Right forelimb (tissue), 1 donor: ENCODE data around the gene LGMN.
"Not testable (repeated sequence)": the region's sequence is repeated elsewhere in the genome, so short reads cannot be mapped to it uniquely, and the experiment has no call there.

ENCODE experiments used
- DNase-seq: peaks from one replicate; pipeline ENCODE4 v3.0.0-alpha.2; 2018

LGMN gene

DNA sequence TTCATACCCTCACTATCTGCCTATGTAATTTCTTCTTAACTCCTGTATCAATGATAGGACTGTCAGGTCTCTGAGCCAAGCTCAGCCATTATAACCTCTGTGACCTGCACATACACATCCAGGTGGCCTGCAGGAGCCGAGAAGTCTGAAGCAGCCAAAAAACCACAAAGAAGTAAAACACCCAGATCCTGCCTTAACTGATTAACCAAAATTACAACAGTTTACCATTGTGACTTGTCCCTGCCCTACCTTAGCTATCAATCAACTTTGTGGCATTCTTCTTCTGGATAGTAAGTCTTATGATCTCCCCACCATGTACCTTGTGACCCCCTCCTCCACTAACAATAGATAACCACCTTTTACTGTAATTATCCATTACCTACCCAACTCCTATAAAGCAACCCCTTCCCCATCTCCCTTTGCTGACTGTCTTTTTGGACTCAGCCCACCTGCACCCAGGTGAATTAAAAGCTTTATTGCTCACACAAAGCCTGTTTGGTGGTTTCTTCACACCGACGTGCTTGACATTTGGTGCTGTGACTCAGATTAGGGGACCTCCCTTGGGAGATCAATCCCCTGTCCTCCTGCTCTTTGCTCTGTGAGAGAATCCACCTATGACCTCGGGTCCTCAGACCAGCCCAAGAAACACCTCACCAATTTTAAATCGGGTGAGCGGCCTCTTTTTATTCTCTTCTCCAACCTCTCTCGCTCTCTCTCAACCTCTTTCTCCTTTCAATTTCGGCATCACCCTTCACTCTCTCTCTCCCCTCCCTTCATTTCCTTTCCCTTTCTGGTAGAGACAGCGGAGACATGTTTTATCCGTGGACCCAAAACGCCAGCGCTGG, 11.5 kb upstream of the LGMN start:
- no peak for DNase-seq

DNA sequence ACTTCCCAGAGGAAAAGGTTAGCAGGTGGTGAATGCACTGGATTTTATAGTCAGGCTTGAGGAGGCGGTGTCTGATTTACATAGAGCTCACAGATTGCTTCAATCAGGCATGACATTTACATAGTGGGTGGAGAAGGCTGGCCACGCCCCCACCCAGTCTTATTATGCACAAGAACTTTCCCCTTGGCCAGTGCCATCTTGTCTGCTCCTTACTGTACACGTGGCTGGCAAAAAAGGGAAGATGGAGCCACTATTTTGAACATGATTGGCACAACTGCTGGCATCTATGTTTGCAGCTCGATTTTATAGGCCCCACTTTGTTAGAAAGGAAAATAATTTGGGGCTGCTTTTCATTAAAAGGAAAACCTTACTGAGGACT, 10.9 kb upstream of the LGMN start:
- no peak for DNase-seq

DNA sequence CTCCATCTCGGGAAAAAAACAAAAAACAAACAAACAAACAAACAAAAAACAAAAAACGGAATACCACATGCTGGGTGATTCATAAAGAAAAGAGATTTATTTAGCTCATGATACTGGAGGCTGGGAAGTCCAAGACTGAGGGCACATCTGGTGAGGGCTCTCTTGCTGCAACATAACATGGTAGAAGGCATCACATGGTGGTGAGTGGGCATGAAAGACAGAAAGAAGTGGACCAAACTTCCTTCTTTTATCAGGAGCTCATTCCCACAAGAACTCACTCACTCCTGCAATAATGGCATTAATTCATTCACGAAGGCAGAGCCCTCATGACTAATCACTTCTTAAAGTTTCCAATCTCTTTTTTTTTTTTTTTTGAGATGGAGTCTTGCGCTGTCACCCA, 8.0 kb upstream of the LGMN start:
- no peak for DNase-seq

DNA sequence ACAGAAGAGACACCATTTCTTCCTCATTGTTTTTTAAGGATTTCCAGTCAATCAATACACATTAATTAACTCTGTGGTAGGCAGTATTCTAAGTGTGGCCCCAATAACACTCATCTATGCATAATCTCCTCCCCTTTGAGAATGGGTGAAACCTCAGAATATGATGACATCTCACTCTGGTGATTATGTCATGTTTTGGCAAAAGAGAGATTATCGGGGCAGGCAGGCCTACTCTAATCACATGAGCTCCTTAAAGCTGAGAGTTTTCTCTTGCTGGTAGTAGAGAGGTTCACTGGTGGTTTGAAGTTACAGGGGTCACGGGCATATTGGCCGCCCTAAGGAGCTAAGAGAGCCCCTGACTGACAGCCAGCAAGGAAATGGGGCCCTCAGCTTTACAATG, 7.1 kb upstream of the LGMN start:
- DNase-seq = no peak

DNA sequence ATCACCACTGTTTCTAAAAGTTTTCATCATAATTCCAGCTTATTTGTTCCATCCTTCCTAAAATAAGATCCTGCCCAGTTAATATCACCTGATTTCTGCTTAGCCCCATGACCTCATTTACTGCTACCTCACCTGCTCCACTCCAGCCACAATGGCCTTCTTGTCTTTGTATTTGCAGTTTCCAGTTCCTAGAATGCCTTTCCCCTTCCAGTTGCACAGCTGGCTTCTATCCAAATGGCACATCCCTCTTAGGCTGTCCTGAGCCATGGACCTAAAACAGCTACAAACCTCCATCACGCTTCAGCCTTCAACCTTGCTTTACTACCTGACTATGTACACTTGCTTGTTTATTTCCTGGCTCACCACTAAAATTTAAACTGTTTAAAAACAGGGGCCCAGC, 6.5 kb upstream of the LGMN start:
- DNase-seq = no peak

DNA sequence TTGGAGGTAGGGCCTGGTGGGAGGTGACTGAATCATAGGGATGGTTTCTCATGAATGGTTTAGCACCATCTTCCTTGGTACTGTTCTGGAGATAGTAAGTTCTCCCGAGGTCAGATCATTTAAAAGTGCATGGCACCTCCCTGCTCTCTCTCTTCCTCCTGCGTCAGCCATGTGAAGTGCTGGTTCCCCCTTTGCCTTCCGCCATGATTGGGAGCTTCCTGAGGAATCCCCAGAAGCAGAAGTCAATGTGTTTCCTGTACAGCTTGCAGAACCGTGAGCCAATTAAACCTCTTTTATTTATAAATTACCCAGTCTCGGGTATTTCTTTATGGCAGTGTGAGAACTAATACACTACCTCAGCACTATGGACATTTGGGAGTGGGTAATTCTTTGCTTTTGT, 4.8 kb upstream of the LGMN start:
- DNase-seq = no peak

DNA sequence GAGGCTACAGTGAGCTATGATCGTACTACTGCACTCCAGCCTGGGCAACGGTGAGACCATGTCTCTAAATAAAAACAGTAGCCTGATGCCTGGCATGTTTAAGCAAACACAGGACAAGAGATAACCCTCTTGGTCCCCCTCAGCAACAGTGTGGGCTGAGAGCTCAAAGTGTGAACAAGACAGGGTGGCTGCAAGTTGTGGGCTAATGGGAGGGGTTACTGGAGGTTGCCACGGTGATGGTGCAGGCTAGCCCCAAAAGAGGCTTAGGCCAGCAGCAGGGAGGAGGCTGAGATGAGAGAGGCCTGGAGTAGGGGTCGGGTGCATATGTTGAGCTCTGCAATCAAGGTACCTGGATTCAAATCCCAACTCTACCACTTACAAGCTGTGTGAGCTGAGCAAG, 3.4 kb upstream of the LGMN start:
- DNase-seq = no peak

DNA sequence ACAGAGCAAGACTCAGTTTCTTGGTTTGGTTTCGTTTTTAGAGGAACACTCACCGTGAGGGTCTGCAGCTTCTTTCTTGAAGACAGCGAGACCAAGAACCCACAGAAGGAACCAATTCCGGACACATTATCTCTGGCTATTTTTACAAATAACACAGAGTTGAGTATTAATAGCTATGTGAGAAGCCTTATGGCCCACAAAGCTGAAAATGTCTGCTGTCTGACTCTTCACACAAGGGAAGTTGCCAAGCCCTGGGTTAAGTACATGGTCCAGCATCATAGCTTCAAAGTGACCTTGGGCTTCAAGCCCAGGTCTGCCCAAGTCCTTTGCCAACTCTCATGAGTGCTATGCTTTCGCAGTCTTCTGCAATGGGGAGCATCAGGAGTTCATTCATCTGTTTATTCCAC, 2.6 kb upstream of the LGMN start:
- no peak for DNase-seq

DNA sequence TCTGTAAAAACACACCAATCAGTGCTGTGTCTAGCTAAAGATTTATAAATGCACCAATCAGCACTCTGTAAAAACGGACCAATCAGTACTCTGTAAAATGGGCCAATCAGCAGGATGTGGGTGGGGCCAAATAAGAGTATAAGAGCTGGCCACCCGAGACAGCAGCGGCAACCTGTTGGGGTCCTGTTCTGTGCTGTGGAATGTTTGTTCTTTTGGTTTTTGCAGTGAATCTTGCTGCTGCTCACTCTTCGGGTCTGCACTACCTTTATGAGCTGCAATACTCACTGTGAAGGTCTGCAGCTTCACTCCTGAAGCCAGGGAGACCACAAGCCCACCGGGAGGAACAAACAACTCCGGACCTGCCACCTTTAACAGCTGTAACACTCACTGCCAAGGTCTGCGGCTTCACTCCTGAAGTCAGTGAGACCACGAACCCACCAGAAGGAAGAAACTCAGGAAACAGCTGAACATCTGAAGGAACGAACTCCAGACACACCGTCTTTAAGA, 1.8 kb upstream of the LGMN start:
- DNase-seq = not testable (repeated sequence)

DNA sequence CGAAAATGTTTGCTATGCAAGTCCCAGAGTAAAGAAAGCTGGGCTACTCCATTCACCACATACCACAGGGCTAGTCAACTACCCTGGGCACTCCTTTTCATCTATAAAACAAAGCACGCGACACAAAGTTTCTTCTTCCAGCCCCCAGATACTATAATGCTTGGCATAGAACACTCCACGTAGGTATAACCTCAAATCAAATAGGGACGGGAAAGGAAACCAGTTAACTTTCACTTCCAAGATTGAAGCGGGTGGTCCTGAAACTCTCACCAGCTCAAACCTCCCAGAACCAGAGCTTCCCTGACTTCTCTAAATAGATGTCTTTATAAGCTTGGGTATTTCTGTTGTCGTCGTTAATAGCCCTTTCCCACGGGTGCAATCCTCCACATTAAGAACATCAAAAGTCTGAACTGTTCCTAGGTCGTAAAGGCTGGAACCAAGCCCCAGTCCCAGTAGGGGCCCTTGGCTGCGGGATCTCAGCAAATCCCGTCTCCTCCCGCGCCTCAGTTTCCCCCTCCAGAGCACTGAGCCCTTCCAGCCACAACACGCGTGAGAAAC, 647 bp downstream of the LGMN start:
- DNase-seq = no peak

DNA sequence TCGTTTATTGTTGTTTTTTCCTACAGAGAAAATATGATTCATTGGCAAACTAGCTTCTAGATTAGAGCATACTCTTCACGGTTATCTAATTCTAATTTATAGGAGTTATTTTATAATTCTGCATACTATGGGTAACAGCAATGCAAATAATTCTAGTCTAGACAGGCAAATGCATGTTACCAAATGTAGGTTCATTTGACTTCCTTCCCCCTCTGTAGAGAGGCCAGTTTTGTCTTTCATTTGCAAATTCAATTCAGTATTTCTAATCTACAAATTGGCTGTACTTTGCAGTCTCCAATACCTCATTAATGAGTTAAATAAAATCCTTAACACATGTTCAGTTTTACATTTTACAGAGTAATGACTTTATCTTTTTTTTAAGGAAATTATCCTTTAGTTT, 4.2 kb downstream of the LGMN start:
- no peak for DNase-seq

DNA sequence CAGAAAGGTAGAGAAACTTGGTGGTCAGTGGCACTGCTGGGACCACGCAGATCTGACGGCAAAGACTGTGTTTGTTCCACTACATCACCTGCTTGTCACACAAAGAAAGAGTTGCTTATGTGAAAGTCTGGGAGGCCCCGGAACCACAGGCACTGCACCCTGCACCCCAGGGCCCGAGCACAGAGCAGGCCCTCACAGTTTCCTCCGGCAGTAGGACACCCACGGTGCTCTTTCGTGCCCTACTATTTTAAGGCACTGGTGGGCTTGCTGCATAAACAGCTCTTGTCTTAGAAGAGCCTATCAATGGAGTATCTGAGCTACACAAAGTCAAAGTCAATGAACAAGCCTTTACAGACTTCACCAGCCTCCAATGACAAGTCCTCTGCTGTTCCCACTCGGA, 8.0 kb downstream of the LGMN start:
- no peak for DNase-seq

DNA sequence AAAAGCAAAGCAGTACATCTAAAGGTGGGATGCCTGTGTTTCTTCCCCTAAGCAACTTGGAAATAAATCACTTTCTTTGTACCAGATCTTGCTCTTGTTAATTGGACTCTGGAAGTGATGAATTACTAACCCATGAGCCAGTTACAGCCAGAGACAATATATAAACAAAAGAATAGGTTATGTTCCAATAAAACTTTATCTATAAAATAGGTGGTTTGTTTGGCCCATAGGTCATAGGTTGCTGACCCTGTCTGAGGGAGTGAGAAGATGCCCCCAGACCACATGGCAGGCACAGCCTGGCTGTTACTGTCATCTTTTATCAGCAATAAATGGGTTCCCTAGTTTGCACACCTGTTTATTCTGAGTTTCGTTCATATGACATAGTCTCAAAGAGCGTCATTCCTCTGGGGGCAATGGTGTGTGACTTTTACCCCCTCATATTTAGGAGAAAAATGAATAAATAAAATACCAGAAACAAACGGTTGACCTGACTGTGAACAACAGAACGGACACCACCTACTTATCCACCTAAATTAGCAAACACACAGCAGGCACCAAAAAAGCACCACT, 10.7 kb downstream of the LGMN start:
- DNase-seq = no peak

DNA sequence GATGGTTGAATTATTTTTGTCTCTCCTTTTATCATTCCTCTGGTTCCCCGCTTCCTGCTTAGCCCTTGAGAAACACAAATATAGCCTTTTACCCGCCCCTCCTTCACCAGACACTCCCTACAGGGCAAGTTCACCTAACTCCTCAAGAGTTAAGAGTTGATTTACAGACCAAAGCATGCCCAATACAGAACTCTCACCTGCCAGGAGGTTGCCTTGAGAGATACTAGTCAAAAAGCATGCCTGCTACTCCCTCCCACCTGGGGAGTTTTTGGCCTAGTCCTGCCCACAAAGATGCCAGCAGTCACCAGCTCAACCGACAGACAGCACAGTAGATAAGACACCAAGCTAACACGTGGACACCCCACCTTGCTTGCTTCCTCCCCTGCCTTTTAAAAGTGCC, 11.2 kb downstream of the LGMN start:
- DNase-seq = no peak

DNA sequence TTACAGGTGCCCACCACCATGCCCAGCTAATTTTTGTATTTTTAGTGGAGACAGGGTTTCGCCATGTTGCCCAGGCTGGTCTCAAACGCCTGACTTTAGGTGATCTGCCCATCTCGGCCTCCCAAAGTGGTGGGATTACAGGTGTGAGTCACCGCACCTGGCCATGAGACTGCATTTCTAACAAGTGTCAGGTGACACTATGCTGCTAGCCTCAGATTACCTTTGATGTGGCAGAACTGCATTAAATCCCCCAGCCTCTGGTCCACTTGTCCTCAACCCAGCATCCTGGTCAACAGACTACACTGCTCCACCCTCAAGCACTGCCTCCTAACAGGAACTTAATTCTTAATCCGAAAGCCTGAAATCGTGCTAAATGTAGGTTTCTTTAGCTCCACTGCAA, 13.1 kb downstream of the LGMN start:
- DNase-seq = no peak

DNA sequence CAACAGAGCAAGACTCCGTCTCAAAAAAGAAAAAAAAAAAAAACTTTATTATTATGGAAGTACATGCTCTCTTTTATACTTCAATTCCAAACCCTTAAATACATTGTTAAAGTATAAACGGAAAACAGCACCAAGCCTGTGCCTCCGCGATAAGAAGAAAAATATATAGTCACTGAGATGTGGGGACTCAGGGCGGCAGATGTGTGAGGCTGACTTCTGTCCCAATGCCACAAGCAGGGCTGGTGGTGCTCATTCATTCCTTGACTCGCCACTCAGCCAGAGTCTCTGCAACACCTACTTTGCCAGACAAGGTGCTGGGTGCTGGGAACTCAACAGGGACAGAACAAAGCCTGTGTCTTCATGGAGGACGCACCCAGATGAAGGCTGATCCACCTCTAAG, 13.8 kb downstream of the LGMN start:
- DNase-seq = no peak

DNA sequence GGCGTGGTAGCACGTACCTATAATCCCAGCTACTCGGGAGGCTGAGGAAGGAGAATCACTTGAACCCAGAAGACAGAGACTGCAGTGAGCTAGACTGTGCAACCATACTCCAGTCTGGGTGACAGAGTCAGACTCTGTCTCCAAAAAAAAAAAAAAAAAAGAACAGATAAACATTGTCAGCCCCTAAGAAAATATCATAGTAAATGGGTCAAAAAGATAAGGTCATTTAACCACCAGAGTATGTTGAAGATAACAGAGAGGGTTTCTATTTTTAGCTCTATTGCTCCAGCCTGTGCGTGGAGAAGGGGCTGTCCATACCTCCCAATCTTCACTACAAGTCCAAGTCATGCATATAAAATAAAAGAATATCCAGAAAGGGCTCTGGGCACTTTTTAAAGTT, 15.4 kb downstream of the LGMN start:
- DNase-seq = no peak

DNA sequence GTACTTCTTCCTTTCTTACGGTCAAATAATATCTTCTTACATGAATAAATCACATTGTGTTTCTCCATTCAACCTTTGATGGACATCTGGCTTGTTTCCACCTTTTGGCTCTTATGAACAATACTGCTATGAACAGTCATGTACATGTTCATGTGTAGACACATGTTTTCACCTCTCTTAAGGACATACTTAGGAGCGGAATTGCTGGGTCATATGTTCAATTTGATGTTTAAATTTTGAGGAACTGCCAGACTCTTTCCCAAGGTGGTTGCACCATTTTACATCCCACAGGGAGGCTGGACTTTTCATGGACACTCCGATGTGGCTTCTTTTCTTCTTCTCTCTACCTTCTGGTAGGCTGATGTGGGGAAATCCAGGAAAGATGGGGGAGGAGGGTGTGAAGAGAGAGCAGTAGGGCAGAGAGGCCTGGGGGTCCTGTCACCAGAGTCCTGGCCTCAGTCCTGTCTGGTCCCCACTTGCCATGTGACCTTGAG, 16.8 kb downstream of the LGMN start:
- no peak for DNase-seq

DNA sequence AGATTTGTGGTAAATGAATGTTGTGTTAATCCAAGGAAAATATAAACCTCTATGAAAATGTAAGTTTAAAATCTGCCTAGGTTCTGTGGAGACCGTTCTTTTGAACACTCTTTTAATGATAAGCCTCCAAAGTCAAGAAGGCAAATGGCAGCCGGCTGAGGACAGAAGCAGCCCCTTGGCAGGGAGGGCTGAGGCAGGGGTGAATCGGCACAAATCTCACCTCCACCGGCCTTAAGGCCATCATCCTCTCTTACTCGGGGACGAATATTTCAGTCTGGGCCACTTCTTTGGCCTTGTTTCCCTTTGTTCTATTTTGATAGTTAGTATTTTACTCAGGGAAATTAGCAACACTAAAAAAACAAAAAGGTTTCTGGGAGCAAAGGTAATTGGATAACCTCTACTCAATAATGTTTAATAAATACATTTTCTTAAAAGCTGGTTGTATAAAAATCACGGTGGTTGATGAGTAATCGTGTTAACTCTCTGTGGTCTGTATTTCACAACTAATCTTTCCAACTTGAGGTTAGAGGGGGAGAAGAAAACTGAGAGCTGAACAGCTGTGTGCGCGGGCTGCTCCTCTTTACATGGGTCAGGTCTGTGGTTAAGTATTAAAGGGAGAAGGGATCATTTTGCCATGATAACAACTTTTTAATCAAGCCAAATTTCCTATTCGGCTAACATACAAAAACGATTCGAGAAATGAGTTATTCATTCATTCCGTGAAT, 18.6 kb downstream of the LGMN start:
- DNase-seq = no peak

DNA sequence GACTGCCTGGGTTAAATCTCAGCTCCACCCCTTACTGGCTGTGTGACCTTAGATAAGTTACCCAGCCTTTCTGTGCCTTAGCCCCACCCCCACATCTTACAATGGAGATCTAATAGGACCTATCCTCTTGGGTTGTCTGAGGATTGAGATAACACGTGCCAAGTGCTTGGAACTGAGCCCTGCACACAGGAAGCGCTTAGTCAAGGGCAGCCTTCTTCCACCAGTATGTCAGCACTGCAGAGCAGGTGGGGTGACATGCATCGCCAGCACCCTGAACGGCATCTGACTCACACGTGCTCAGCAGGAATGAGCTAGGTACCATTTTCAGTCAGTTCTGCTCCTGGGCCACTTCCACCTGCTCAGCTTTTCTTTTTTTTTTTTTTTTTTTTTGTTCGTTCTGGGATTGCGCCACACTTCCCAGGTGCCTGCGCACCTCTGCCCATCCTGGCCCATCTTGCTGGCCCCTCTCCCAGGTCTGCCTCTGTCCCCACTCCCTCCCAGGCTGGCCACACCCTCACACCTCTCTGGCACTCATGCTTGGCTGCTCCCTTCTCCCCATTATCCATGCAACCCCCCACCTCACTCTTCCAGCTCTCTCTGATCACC, 19.6 kb downstream of the LGMN start:
- no peak for DNase-seq

DNA sequence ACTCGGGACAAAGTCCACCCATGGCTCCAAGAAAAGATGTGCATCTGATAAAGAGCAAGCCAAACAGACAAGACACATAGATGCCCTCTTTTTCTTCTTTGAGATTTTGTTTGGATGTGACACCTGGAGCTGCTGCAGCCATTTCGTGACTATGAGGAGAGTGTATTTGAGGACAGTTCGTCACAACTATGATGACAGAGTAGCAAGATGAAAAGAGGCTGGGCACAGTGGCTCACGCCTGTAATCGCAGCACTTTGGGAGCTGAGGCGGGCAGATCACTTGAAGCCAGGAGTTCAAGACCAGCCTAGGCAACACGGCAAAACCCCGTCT, 21.5 kb downstream of the LGMN start:
- DNase-seq = no peak

DNA sequence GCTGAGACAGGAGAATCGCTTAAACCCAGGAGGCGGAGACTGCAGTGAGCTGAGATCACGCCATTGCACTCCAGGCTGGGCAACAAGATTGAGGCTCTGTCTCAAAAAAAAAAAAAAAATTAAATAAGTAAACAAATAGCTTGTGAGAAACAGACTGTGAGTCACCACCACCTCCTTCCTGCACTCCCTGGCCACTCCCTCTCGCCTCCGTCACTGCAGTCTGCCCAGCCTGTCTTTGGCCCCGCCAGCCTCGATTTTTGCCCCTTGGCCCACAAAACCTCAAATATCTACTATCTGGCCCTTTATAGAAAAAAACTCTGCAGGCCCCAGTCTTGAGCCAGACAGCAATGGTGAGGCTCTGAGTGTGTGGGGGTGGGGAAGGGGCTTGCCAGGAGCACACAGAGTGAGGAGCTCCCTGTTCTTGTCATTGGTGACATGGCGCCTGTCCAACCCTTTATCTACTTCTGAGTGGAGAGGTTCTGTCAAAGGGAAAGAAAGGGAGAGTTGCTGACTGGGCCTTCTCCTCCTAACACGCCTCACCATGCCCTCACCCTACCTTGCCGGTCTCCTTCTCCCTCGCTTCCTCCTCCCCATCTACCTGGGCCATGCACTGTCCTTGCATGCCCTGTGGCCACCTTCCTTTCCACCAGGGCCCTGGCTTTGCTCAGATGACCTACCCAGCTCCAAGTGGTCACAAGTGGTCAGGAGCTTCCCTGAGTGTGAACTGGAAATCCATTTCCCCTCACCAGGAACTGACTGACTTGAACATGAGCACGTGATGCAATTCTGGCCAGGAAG, 22.1 kb downstream of the LGMN start:
- no peak for DNase-seq
